ENCODE results near the gene ZC3H12C.

DNA sequence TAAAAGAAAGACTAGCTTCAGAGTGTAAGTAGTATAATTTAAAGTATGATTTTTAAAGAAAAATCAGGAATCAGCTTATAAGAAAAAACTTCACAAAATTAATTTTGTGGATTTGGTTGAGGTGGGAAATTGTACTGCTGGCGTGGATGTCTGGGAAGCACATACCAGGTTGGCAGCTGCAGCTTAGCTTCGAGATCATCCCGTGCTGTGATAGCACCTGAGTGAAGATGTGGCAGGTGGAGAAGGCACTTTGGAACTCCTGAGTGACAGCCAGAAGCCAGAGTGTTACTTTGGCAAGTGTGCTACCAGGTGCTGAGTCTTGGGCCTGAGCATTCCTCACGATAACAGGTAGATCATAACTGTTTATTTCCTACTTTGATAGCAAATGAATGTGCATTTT lies 17.7 kb downstream of the ZC3H12C start:
- TF ChIP-seq YY1 (IDR thresholded peaks at IDR 0.05; ENCODE audit: insufficient read depth, insufficient read length), result no peak
- no peak for TF ChIP-seq SUZ12 (IDR thresholded peaks at IDR 0.05; ENCODE audit: extremely low read depth, insufficient read depth, insufficient read length)

Data from NT2/D1 (cell line).